Inflammatory macrophage (primary cell): Measurements from ENCODE around the gene PUSL1.

ENCODE experiments used
- DNase-seq, 2 donors: peaks; one replicate each; pipeline ENCODE4 v3.0.0-alpha.2; 2020 to 2022

PUSL1 gene

GRCh38 chr1:1295154-1295923 lies 13.1 kb upstream of the PUSL1 start:
- DNase-seq: no peak

- no peak for DNase-seq
Measured at GRCh38 chr1:1296070-1297061, 12.0 kb upstream of the PUSL1 start.

GRCh38 chr1:1297802-1298424 lies 10.5 kb upstream of the PUSL1 start:
- DNase-seq: no peak

- no peak for DNase-seq
Measured at GRCh38 chr1:1298861-1299685, 9.3 kb upstream of the PUSL1 start.

GRCh38 chr1:1299686-1300351 lies 8.6 kb upstream of the PUSL1 start:
- DNase-seq: no peak

- DNase-seq: no peak
Measured at GRCh38 chr1:1300352-1300739, 8.1 kb upstream of the PUSL1 start.

GRCh38 chr1:1302006-1302430 lies 6.4 kb upstream of the PUSL1 start:
- DNase-seq: no peak

- DNase-seq: no peak
Measured at GRCh38 chr1:1302951-1303509, 5.4 kb upstream of the PUSL1 start.

GRCh38 chr1:1303736-1304135 lies 4.7 kb upstream of the PUSL1 start:
- no peak for DNase-seq

- peak in 1 of 2 donors; percentile 33 for DNase-seq
Measured at GRCh38 chr1:1304331-1305299, 3.8 kb upstream of the PUSL1 start.

GRCh38 chr1:1305300-1306069 lies 2.9 kb upstream of the PUSL1 start:
- peak; percentile 44 to 46 for DNase-seq

GRCh38 chr1:1306070-1306660 lies 2.2 kb upstream of the PUSL1 start:
- DNase-seq: no peak

- DNase-seq: no peak
Measured at GRCh38 chr1:1306661-1307260, 1.6 kb upstream of the PUSL1 start.

- DNase-seq: peak; percentile 4 to 43
Measured at GRCh38 chr1:1307261-1307922, 1.0 kb upstream of the PUSL1 start.

- no peak for DNase-seq
Measured at GRCh38 chr1:1308756-1309250, 406 bp downstream of the PUSL1 start.

- DNase-seq: peak in 1 of 2 donors; percentile 19
Measured at GRCh38 chr1:1309251-1310108, 1.1 kb downstream of the PUSL1 start.

GRCh38 chr1:1310109-1310385 lies 1.6 kb downstream of the PUSL1 start:
- no peak for DNase-seq
